Esophagus (tissue), 2 donors: ENCODE results near the gene TMEM100. TPM values are rescaled to one million over a fixed set of nuclear protein-coding genes. Genes with fewer than 3 reads are reported as not detected.

Source experiments
- H3K27ac ChIP-seq, 2 donors: one replicate each; pipeline ENCODE4 v1.5.1; 2013; ENCODE audit warnings: low read depth in 2 of 2, mild to moderate bottlenecking in 2 of 2, inconsistent platforms in 1 of 2, low read length in 1 of 2, moderate library complexity in 1 of 2
- H3K27me3 ChIP-seq, 2 donors: one replicate each; pipeline ENCODE4 v1.6.1; 2013; ENCODE audit warnings: low read length in 2 of 2, control low read depth in 1 of 2, mild to moderate bottlenecking in 1 of 2; ENCODE audit not compliant: insufficient read depth in 2 of 2, control insufficient read depth in 1 of 2
- H3K36me3 ChIP-seq, 2 donors: one replicate each; pipeline ENCODE4 v1.6.1; 2013; ENCODE audit warnings: low read length in 1 of 2; ENCODE audit not compliant: control insufficient read depth in 2 of 2, insufficient read depth in 2 of 2
- H3K4me1 ChIP-seq, 2 donors: one replicate each; pipeline ENCODE4 v1.6.1; 2013; ENCODE audit warnings: low read length in 1 of 2; ENCODE audit not compliant: control insufficient read depth in 2 of 2, insufficient read depth in 2 of 2
- H3K4me3 ChIP-seq, 2 donors: one replicate each; pipeline ENCODE4 v1.5.1; 2013; ENCODE audit warnings: low read length in 2 of 2, mild to moderate bottlenecking in 2 of 2, low read depth in 1 of 2, moderate library complexity in 1 of 2
- H3K9me3 ChIP-seq, 2 donors: one replicate each; pipeline ENCODE4 v1.6.1; 2013; ENCODE audit warnings: mild to moderate bottlenecking in 2 of 2, low read depth in 1 of 2, low read length in 1 of 2, moderate library complexity in 1 of 2; ENCODE audit not compliant: control insufficient read depth in 2 of 2, insufficient read depth in 1 of 2
- WGBS, 2 donors: extraction: QIAGEN DNeasy Blood & Tissue Kit; methylation state at CpG; one replicate each; pipeline ENCODE4 v1.1.7; 2013; 5-methylcytosine and 5-hydroxymethylcytosine counted together
- polyA plus RNA-seq, 2 donors: library from polyadenylated mRNA; stranded (reverse); fragments of 200-250 nt; gene quantifications; one replicate each; pipeline ENCODE4 v1.2.3, GENCODE V29; 2013
- donor health status: healthy with polysubstance abuse.
- donor health status: Bipolar disorder and iron deficiency.

The TMEM100 gene
- polyA plus RNA-seq, 2 donors, result 1.6 to 4.8 TPM

GRCh38 chr17:55760643-55761355 lies 38.1 kb upstream of the TMEM100 start:
- Histone ChIP-seq H3K27ac (no peak overlapping the region), H3K4me1 (peaks cover 0 to 2% of the 10 kb centered on the region in 2 donors), H3K4me3 (no peak overlapping the region), H3K36me3 (no peaks in the 10 kb centered on the region), H3K27me3 (no peaks in the 10 kb centered on the region), H3K9me3 (no peaks in the 10 kb centered on the region)
- WGBS, 2 donors, result 61 to 62% methylated on average over 3 of the region's 3 CpGs

GRCh38 chr17:55758171-55758570 lies 35.5 kb upstream of the TMEM100 start:
- peaks cover 0 to 2% of the 10 kb centered on the region in 2 donors for H3K36me3 ChIP-seq
- no peaks in the 10 kb centered on the region for H3K9me3 ChIP-seq
- no peaks in the 10 kb centered on the region for H3K27me3 ChIP-seq
- no peak overlapping the region for H3K27ac ChIP-seq
- H3K4me1 ChIP-seq, result peaks cover 0 to 2% of the 10 kb centered on the region in 2 donors
- no peak overlapping the region for H3K4me3 ChIP-seq

- Histone ChIP-seq H3K9me3 (no peaks in the 10 kb centered on the region), H3K36me3 (peaks cover 0 to 2% of the 10 kb centered on the region in 2 donors), H3K27ac (no peak overlapping the region), H3K4me1 (peaks cover 0 to 2% of the 10 kb centered on the region in 2 donors), H3K27me3 (no peaks in the 10 kb centered on the region), H3K4me3 (no peak overlapping the region)
- WGBS, 2 donors, result 88 to 89% methylated on average over 1 of the region's 1 CpG
These were observed 35.0 kb upstream of the TMEM100 start for GRCh38 chr17:55757659-55758058.

GRCh38 chr17:55756689-55757088 lies 34.0 kb upstream of the TMEM100 start:
- Histone ChIP-seq H3K9me3 (no peaks in the 10 kb centered on the region), H3K27ac (no peak overlapping the region), H3K4me1 (peaks cover 0 to 4% of the 10 kb centered on the region in 2 donors), H3K36me3 (peaks cover 0 to 2% of the 10 kb centered on the region in 2 donors), H3K27me3 (no peaks in the 10 kb centered on the region), H3K4me3 (no peak overlapping the region)
- WGBS, 2 donors, result 91 to 95% methylated on average over 2 of the region's 2 CpGs

GRCh38 chr17:55751720-55752250 lies 29.1 kb upstream of the TMEM100 start:
- Histone ChIP-seq H3K4me1 (peaks cover 0 to 3% of the 10 kb centered on the region in 2 donors), H3K27ac (peak overlapping the region in 1 of 2 donors; percentile 79), H3K27me3 (no peaks in the 10 kb centered on the region), H3K4me3 (peak overlapping the region; percentile 66 to 73), H3K36me3 (peaks cover 0 to 2% of the 10 kb centered on the region in 2 donors), H3K9me3 (no peaks in the 10 kb centered on the region)
- 68% methylated on average over 4 of the region's 4 CpGs for WGBS, 2 donors

- 1% methylated on average over 52 to 53 of the region's 53 CpGs for WGBS, 2 donors
- Histone ChIP-seq H3K27me3 (no peaks in the 10 kb centered on the region), H3K4me1 (peaks cover 0 to 3% of the 10 kb centered on the region in 2 donors), H3K9me3 (no peaks in the 10 kb centered on the region), H3K27ac (peak within 1 kb of the TSS; percentile 79), H3K4me3 (peak within 1 kb of the TSS; percentile 66 to 73), H3K36me3 (peaks cover 0 to 2% of the 10 kb centered on the region in 2 donors)
These were observed 28.3 kb upstream of the TMEM100 start, which contains the start of gene PCTP for GRCh38 chr17:55750750-55751657. PCTP (plus strand) TSS chr17:55751051; CDS start chr17:55751104, 53 bp downstream.

- Histone ChIP-seq H3K9me3 (no peaks in the 10 kb centered on the region), H3K4me3 (no peak overlapping the region), H3K27me3 (no peaks in the 10 kb centered on the region), H3K27ac (no peak overlapping the region), H3K36me3 (peaks cover 0 to 2% of the 10 kb centered on the region in 2 donors), H3K4me1 (peaks cover 0 to 3% of the 10 kb centered on the region in 2 donors)
- WGBS, 2 donors, result 79 to 80% methylated on average over 4 of the region's 4 CpGs
These were observed 27.3 kb upstream of the TMEM100 start for GRCh38 chr17:55749985-55750384.

GRCh38 chr17:55748841-55749240 lies 26.2 kb upstream of the TMEM100 start:
- Histone ChIP-seq H3K36me3 (no peaks in the 10 kb centered on the region), H3K9me3 (no peaks in the 10 kb centered on the region), H3K27me3 (no peaks in the 10 kb centered on the region), H3K4me1 (peaks cover 0 to 3% of the 10 kb centered on the region in 2 donors), H3K27ac (no peak overlapping the region), H3K4me3 (no peak overlapping the region)
- WGBS, 2 donors, result 95 to 97% methylated on average over 1 of the region's 1 CpG

GRCh38 chr17:55747209-55747608 lies 24.5 kb upstream of the TMEM100 start:
- no peaks in the 10 kb centered on the region for H3K9me3 ChIP-seq
- H3K4me1 ChIP-seq, result peaks cover 0 to 3% of the 10 kb centered on the region in 2 donors
- H3K27me3 ChIP-seq, result no peaks in the 10 kb centered on the region
- no peaks in the 10 kb centered on the region for H3K36me3 ChIP-seq
- H3K4me3 ChIP-seq, result no peak overlapping the region
- 53 to 60% methylated on average over 3 of the region's 3 CpGs for WGBS, 2 donors
- no peak overlapping the region for H3K27ac ChIP-seq
